ENCODE data around the gene IQCH.

DNA sequence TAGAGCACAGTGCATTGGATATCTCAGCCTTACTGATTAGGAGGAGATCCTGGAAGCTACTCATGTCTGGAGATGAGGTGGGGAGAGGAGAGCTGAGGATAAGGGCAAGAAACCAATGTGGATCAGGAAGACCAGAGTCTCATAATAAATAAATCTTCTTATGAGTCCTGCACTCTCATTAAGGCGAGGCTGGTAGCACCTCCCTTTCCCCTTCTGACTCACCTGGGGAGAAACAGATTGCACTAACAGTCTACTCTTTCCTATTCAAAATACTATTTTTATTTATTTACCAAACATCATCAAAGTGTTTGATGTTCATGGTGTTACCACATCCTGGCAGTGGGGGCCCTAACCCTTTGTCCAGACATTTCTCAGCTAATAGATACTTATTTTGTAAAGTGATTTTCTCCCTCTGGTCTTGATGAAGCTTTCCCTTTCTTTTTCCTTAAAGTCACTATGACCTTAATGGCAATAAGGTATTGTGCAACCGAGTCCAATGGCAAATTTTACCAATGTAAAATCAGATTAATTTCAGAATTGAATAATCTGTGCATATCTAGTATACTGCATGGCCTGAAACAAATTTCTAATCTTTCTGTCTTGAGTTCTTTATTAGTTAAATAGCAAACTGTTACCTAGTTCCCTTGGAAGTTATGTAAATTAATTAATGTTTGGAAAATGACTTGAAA, 81.1 kb downstream of the IQCH start:
- TF ChIP-seq, protein P1, sequence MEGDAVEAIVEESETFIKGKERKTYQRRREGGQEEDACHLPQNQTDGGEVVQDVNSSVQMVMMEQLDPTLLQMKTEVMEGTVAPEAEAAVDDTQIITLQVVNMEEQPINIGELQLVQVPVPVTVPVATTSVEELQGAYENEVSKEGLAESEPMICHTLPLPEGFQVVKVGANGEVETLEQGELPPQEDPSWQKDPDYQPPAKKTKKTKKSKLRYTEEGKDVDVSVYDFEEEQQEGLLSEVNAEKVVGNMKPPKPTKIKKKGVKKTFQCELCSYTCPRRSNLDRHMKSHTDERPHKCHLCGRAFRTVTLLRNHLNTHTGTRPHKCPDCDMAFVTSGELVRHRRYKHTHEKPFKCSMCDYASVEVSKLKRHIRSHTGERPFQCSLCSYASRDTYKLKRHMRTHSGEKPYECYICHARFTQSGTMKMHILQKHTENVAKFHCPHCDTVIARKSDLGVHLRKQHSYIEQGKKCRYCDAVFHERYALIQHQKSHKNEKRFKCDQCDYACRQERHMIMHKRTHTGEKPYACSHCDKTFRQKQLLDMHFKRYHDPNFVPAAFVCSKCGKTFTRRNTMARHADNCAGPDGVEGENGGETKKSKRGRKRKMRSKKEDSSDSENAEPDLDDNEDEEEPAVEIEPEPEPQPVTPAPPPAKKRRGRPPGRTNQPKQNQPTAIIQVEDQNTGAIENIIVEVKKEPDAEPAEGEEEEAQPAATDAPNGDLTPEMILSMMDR (IDR thresholded peaks at IDR 0.05; ENCODE audit: low read depth, low read length, poor library complexity, severe bottlenecking) = no peak
- TF ChIP-seq EZH2phosphoT487 (IDR thresholded peaks at IDR 0.05; ENCODE audit: borderline replicate concordance, low read length) = no peak

Measured in DOHH2 (cell line).